Myometrial cell (primary cell): ENCODE measurements around the gene HSBP1L1. TPM values are rescaled to one million over a fixed set of nuclear protein-coding genes. Genes with fewer than 3 reads are reported as not detected.

Experiments used
- total RNA-seq: library from RNA; depleted of rRNA; stranded (reverse); fragments of >200 nt; gene quantifications from 2 replicates; pipeline ENCODE4 v1.2.3, GENCODE V29; 2015

The HSBP1L1 gene
- total RNA-seq = 11.2 and 19.3 TPM in 2 replicates

GRCh38 chr18:79964330-79965118 lies at the start of gene HSBP1L1:
Gene HSBP1L1, plus strand, starts transcription at chr18:79964643. Its CDS starts 93 bp downstream, at chr18:79964736.

GRCh38 chr18:79951545-79952455 lies 12.6 kb upstream of the HSBP1L1 start, which contains the start of gene SLC66A2:
Gene SLC66A2, minus strand, starts transcription at chr18:79951653. Its CDS starts 727 bp downstream, at chr18:79950926.

GRCh38 chr18:79988451-79989194 lies 24.2 kb downstream of the HSBP1L1 start, which contains the start of gene TXNL4A:
Gene TXNL4A, minus strand, starts transcription at chr18:79988563. Its CDS starts 171 bp downstream, at chr18:79988392.

Other genes with a start within 250 kb of the HSBP1L1 start
- 1.2 and 3.0 TPM in 2 replicates for gene KCNG2, start 166.7 kb upstream of the HSBP1L1 start, total RNA-seq
- 24.8 and 34.3 TPM in 2 replicates for gene SLC66A2, start 13.0 kb upstream of the HSBP1L1 start, total RNA-seq
- 59.7 and 75.0 TPM in 2 replicates for gene TXNL4A, start 23.9 kb downstream of the HSBP1L1 start, total RNA-seq
- gene RBFA, start 69.8 kb downstream of the HSBP1L1 start, total RNA-seq = 39.2 and 44.3 TPM in 2 replicates
- gene ADNP2, start 144.6 kb downstream of the HSBP1L1 start, total RNA-seq = 11.5 and 16.7 TPM in 2 replicates